PFSK-1 (cell line): ENCODE measurements around the gene FAR2.

Experiments used
- POLR2AphosphoS5 ChIP-seq: IDR thresholded peaks from 2 replicates; pipeline ENCODE4 v1.6.1; 2012; ENCODE audit warnings: low read depth, mild to moderate bottlenecking, control low read depth, low read length, moderate library complexity
- TF ChIP-seq, protein P1 (sequence below), 2 experiments: IDR thresholded peaks; 2 replicates each; pipeline versions ENCODE4 v1.6.1 to v1.8.0; 2011 to 2012; ENCODE audit warnings: low read depth in 2 of 2, low read length in 2 of 2, control low read depth in 1 of 2, inconsistent platforms in 1 of 2, mild to moderate bottlenecking in 1 of 2, moderate library complexity in 1 of 2; ENCODE audit not compliant: insufficient read depth in 1 of 2

DNA sequence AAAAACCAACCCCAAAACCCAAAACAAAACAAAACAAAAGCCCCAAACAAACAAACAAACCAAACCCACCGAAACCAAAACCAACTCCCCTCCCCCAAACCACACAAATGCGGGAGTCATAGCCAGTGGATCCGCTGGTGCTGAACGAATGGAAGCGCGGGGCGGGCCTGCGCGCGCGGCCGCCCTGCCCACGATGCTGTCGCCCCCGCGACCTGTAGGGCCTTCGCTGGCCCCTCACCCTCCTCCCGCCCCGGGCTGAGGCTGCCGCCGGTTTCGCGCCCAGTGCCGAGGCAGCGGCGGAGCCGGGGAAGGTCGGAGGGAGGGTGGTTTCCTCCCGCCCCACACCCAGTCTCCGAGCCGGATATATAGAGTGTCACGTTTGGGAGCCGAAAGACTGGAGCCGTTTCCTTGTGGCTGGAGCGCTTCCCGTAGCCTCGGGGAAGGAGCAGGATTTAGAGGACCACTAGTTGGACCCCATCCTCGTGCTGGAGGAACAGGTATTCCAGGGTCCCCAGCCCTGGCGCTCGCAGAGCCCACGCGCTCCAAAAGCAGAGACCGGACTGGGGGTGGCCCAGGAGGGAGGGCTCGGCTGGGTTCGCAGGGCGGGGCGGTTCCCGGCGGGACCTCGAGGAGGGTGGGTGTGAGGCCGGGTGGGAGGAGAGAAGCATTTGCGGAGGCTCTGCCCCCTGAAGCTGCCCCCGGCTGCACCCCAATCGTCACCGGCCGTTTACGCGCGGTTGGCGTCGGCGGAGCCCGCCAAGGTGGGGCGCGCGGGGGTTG is at the start of gene FAR2:
- TF ChIP-seq POLR2AphosphoS5, result no peak
- TF ChIP-seq, protein P1, sequence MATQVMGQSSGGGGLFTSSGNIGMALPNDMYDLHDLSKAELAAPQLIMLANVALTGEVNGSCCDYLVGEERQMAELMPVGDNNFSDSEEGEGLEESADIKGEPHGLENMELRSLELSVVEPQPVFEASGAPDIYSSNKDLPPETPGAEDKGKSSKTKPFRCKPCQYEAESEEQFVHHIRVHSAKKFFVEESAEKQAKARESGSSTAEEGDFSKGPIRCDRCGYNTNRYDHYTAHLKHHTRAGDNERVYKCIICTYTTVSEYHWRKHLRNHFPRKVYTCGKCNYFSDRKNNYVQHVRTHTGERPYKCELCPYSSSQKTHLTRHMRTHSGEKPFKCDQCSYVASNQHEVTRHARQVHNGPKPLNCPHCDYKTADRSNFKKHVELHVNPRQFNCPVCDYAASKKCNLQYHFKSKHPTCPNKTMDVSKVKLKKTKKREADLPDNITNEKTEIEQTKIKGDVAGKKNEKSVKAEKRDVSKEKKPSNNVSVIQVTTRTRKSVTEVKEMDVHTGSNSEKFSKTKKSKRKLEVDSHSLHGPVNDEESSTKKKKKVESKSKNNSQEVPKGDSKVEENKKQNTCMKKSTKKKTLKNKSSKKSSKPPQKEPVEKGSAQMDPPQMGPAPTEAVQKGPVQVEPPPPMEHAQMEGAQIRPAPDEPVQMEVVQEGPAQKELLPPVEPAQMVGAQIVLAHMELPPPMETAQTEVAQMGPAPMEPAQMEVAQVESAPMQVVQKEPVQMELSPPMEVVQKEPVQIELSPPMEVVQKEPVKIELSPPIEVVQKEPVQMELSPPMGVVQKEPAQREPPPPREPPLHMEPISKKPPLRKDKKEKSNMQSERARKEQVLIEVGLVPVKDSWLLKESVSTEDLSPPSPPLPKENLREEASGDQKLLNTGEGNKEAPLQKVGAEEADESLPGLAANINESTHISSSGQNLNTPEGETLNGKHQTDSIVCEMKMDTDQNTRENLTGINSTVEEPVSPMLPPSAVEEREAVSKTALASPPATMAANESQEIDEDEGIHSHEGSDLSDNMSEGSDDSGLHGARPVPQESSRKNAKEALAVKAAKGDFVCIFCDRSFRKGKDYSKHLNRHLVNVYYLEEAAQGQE (IDR thresholded peaks at IDR 0.05; ENCODE audit: insufficient read depth in 1 of 2, low read depth in 2 of 2, low read length in 2 of 2), result no peak
